Colonic mucosa (tissue), 4 donors: Measurements from ENCODE around the gene COL23A1. TPM values are rescaled to one million over a fixed set of nuclear protein-coding genes. Genes with fewer than 3 reads are reported as not detected.

Source experiments
- DNase-seq: peaks from one replicate; pipeline ENCODE4 v3.0.0-alpha.2; 2020
- H3K27ac ChIP-seq: fragments of 200-600 bp; one replicate; pipeline ENCODE4 v1.8.0; 2021
- H3K27me3 ChIP-seq: fragments of 200-600 bp; one replicate; pipeline ENCODE4 v1.8.0; 2021
- H3K36me3 ChIP-seq: fragments of 200-600 bp; one replicate; pipeline ENCODE4 v1.8.0; 2021
- H3K4me1 ChIP-seq: fragments of 200-600 bp; one replicate; pipeline ENCODE4 v1.8.0; 2021; ENCODE audit warnings: mild to moderate bottlenecking
- H3K4me3 ChIP-seq: fragments of 200-600 bp; one replicate; pipeline ENCODE4 v1.8.0; 2021
- H3K9ac ChIP-seq, 2 donors: one replicate each; pipeline ENCODE4 v1.7.0; 2013; ENCODE audit warnings: control low read depth in 2 of 2, low read depth in 2 of 2, low read length in 2 of 2
- H3K9me3 ChIP-seq: fragments of 200-600 bp; one replicate; pipeline ENCODE4 v1.8.0; 2021
- CTCF ChIP-seq: fragments of 200-600 bp; IDR thresholded peaks from one replicate; pipeline ENCODE4 v1.8.0; 2022; ENCODE audit warnings: antibody characterized with exemption, mild to moderate bottlenecking
- intact Hi-C: fragments of 100-400 bp; cut with DNase I; formaldehyde crosslinking; loops from one replicate; pipeline ENCODE4 v1.14.1; 2022
- total RNA-seq, 2 donors: library from RNA; stranded (reverse); fragmentation: NEBNext Ultra II Directional in 1 of 2; extraction: Animal tissue kit (Norgen Biotek cat#: 25700) in 1 of 2; gene quantifications; one replicate each; pipeline ENCODE4 v1.2.1, GENCODE V29; 2021
- donor health status: healthy.
- donor health status: DM: no; HTN: no; CAD: no.
- donor health status: DM: no; HTN: no; CAD: no.

The COL23A1 gene
- total RNA-seq, 2 donors from 2014 or later: 0.37 to 0.49 TPM

- peaks cover 15% of the 10 kb centered on the region for H3K4me1 ChIP-seq
- no peak overlapping the region for H3K4me3 ChIP-seq
- no peak overlapping the region for H3K27ac ChIP-seq
- no peaks in the 10 kb centered on the region for H3K9me3 ChIP-seq
- intact Hi-C loops: no loop called here
- TF ChIP-seq CTCF: no peak
- H3K36me3 ChIP-seq: no peaks in the 10 kb centered on the region
- no peaks in the 10 kb centered on the region for H3K27me3 ChIP-seq
- no peak overlapping the region for H3K9ac ChIP-seq
- no peak for DNase-seq
These were observed 259.3 kb downstream of the COL23A1 start for GRCh38 chr5:178330791-178331404.

GRCh38 chr5:178328826-178329730 is 261.1 kb downstream of the COL23A1 start:
- no peak for DNase-seq

GRCh38 chr5:178327931-178328711 is 262.1 kb downstream of the COL23A1 start:
- Histone ChIP-seq H3K27me3 (no peaks in the 10 kb centered on the region), H3K27ac (no peak overlapping the region), H3K36me3 (no peaks in the 10 kb centered on the region), H3K4me3 (no peak overlapping the region), H3K9me3 (no peaks in the 10 kb centered on the region), H3K9ac (no peak overlapping the region), H3K4me1 (peaks cover 15% of the 10 kb centered on the region)
- intact Hi-C loops: no loop called here
- no peak for TF ChIP-seq CTCF
- no peak for DNase-seq

More at GRCh38 chr5:178328826-178329730, 261.1 kb downstream of the COL23A1 start:
- Histone ChIP-seq H3K4me3 (no peak overlapping the region), H3K36me3 (no peaks in the 10 kb centered on the region), H3K9ac (no peak overlapping the region), H3K27me3 (no peaks in the 10 kb centered on the region), H3K9me3 (no peaks in the 10 kb centered on the region), H3K4me1 (peaks cover 15% of the 10 kb centered on the region), H3K27ac (no peak overlapping the region)
- intact Hi-C loops: no loop called here
- no peak for TF ChIP-seq CTCF

DNA sequence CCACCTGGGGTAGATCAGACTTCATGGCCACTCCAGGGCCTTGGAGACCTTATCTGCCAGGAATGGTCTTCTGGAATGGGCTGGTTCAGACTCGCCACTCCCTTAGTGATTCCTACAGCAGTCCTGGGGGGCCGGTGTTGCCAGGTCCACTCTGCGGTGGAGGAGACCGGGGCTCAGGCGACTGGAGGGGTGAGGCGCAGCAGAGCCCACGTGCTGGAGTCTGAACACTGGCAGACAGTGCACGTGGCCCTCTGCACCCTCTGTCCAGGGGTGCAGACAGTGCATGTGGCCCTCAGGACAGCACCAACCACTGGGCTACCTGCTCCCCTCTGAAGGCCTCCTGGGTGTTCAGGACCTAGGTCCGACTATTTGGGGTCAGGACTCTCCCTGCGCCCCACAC is 262.7 kb downstream of the COL23A1 start:
- DNase-seq: no peak
- peaks cover 15% of the 10 kb centered on the region for H3K4me1 ChIP-seq
- H3K36me3 ChIP-seq: no peaks in the 10 kb centered on the region
- intact Hi-C loops: no loop called here
- H3K9ac ChIP-seq: no peak overlapping the region
- no peak overlapping the region for H3K4me3 ChIP-seq
- H3K27ac ChIP-seq: no peak overlapping the region
- H3K27me3 ChIP-seq: no peaks in the 10 kb centered on the region
- no peaks in the 10 kb centered on the region for H3K9me3 ChIP-seq
- TF ChIP-seq CTCF: no peak

- no peak overlapping the region for H3K27ac ChIP-seq
- peaks cover 5% of the 10 kb centered on the region for H3K4me1 ChIP-seq
- H3K9ac ChIP-seq: no peak overlapping the region
- intact Hi-C loops: no loop called here
- H3K9me3 ChIP-seq: no peaks in the 10 kb centered on the region
- H3K36me3 ChIP-seq: no peaks in the 10 kb centered on the region
- no peak for TF ChIP-seq CTCF
- H3K4me3 ChIP-seq: no peak overlapping the region
- H3K27me3 ChIP-seq: no peaks in the 10 kb centered on the region
- DNase-seq: no peak
These were observed 263.8 kb downstream of the COL23A1 start for GRCh38 chr5:178326374-178326715.
